ENCODE data around the gene ALPP.
"Not testable (repeated sequence)": the region's sequence is repeated elsewhere in the genome, so short reads cannot be mapped to it uniquely, and the experiment has no call there.

DNA sequence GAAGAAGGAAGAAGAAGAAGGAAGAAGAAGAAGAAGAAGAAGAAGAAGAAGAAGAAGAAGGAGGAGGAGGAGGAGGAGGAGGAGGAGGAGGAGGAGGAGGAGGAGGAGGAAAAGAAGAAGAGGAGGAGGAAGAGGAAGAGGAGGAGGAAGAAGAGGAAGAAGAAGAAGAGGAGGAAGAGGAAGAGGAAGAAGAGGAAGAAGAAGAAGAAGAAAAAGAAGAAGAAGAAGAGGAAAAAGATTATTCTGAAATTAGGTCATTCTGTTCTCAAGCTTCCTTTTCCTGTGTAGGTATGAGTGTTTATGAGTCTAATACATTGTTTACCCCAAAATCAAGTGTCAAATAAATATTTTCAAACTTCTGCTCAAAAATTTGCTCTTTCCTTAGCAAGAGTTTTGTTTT, 6.5 kb downstream of the ALPP start:
- TF ChIP-seq, protein P1, sequence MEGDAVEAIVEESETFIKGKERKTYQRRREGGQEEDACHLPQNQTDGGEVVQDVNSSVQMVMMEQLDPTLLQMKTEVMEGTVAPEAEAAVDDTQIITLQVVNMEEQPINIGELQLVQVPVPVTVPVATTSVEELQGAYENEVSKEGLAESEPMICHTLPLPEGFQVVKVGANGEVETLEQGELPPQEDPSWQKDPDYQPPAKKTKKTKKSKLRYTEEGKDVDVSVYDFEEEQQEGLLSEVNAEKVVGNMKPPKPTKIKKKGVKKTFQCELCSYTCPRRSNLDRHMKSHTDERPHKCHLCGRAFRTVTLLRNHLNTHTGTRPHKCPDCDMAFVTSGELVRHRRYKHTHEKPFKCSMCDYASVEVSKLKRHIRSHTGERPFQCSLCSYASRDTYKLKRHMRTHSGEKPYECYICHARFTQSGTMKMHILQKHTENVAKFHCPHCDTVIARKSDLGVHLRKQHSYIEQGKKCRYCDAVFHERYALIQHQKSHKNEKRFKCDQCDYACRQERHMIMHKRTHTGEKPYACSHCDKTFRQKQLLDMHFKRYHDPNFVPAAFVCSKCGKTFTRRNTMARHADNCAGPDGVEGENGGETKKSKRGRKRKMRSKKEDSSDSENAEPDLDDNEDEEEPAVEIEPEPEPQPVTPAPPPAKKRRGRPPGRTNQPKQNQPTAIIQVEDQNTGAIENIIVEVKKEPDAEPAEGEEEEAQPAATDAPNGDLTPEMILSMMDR (IDR thresholded peaks at IDR 0.05), result not testable (repeated sequence)
- TF ChIP-seq POLR2A (IDR thresholded peaks at IDR 0.05), result not testable (repeated sequence)

Data from breast epithelium (tissue), 3 donors.